T-helper 1 cell treated with Interleukin-12 subunit alpha and Interleukin-12 subunit beta and Interleukin-4 antibody, amounts not matched to agents 30 μg/mL and 1 μg/mL, for 36 hours (primary cell): Measurements from ENCODE around the gene THOC2.
"Not testable (repeated sequence)": the region's sequence is repeated elsewhere in the genome, so short reads cannot be mapped to it uniquely, and the experiment has no call there.

Experiments
- H3K27ac Mint-ChIP-seq: one replicate; pipeline ENCODE4 v1.8.0; 2021; ENCODE audit warnings: mild to moderate bottlenecking, mixed read lengths
- H3K27me3 Mint-ChIP-seq: one replicate; pipeline ENCODE4 v1.8.0; 2021; ENCODE audit warnings: low read depth, mixed read lengths
- H3K36me3 Mint-ChIP-seq: one replicate; pipeline ENCODE4 v1.8.0; 2021; ENCODE audit warnings: low read depth, mixed read lengths
- H3K4me1 Mint-ChIP-seq: one replicate; pipeline ENCODE4 v1.8.0; 2021; ENCODE audit warnings: low read depth, mixed read lengths
- H3K4me3 Mint-ChIP-seq: one replicate; pipeline ENCODE4 v1.8.0; 2021; ENCODE audit warnings: mild to moderate bottlenecking, moderate library complexity, mixed read lengths
- H3K9me3 Mint-ChIP-seq: one replicate; pipeline ENCODE4 v1.8.0; 2021; ENCODE audit warnings: mixed read lengths

Gene THOC2, protein sequence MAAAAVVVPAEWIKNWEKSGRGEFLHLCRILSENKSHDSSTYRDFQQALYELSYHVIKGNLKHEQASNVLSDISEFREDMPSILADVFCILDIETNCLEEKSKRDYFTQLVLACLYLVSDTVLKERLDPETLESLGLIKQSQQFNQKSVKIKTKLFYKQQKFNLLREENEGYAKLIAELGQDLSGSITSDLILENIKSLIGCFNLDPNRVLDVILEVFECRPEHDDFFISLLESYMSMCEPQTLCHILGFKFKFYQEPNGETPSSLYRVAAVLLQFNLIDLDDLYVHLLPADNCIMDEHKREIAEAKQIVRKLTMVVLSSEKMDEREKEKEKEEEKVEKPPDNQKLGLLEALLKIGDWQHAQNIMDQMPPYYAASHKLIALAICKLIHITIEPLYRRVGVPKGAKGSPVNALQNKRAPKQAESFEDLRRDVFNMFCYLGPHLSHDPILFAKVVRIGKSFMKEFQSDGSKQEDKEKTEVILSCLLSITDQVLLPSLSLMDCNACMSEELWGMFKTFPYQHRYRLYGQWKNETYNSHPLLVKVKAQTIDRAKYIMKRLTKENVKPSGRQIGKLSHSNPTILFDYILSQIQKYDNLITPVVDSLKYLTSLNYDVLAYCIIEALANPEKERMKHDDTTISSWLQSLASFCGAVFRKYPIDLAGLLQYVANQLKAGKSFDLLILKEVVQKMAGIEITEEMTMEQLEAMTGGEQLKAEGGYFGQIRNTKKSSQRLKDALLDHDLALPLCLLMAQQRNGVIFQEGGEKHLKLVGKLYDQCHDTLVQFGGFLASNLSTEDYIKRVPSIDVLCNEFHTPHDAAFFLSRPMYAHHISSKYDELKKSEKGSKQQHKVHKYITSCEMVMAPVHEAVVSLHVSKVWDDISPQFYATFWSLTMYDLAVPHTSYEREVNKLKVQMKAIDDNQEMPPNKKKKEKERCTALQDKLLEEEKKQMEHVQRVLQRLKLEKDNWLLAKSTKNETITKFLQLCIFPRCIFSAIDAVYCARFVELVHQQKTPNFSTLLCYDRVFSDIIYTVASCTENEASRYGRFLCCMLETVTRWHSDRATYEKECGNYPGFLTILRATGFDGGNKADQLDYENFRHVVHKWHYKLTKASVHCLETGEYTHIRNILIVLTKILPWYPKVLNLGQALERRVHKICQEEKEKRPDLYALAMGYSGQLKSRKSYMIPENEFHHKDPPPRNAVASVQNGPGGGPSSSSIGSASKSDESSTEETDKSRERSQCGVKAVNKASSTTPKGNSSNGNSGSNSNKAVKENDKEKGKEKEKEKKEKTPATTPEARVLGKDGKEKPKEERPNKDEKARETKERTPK (N-terminal part only)

GRCh38 chrX:123732670-123733363, at the start of gene THOC2:
TSS of gene THOC2 (minus strand) at chrX:123733052. CDS start at chrX:123733022, 30 bp downstream.
- H3K27ac Mint-ChIP-seq = peak within 1 kb of the TSS; percentile 91
- H3K4me1 Mint-ChIP-seq = peaks cover 26% of the 10 kb centered on the region
- H3K36me3 Mint-ChIP-seq = peaks cover 1% of the 10 kb centered on the region
- H3K9me3 Mint-ChIP-seq = no peaks in the 10 kb centered on the region
- H3K27me3 Mint-ChIP-seq = no peaks in the 10 kb centered on the region
- H3K4me3 Mint-ChIP-seq = peak within 1 kb of the TSS; percentile 90

GRCh38 chrX:123781786-123782185, 48.9 kb upstream of the THOC2 start:
- H3K4me1 Mint-ChIP-seq, H3K9me3 Mint-ChIP-seq: not testable (repeated sequence)

DNA sequence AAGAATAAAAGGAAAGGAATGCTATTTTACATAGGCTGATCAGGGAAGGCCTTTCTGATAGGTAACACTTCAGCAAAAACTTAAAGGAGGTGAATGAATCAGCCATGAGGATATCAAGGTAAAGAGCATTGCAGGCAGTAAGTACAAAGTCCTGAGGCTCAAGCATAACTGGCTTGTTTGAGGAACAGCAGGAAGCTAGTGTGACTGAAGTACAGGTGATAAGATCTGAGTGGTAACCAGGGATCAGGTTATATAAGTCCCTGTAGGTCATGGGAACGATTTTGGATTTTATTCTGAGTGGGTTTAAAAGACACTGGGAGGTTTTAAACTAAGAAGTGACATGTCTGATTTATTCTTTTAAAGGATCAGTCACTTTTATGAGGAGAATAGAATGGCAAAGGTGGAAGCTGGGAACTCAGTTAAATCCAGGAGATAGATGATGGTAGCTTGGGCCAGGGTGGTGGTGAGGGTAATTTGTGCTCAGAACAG, 47.1 kb upstream of the THOC2 start:
- Mint-ChIP-seq H3K4me1 (no peaks in the 10 kb centered on the region), H3K9me3 (no peaks in the 10 kb centered on the region), H3K27me3 (no peaks in the 10 kb centered on the region), H3K4me3 (no peak overlapping the region), H3K36me3 (no peaks in the 10 kb centered on the region), H3K27ac (no peak overlapping the region)

More at GRCh38 chrX:123781786-123782185, 48.9 kb upstream of the THOC2 start:
- not testable (repeated sequence) for H3K4me3 Mint-ChIP-seq, H3K27me3 Mint-ChIP-seq, H3K27ac Mint-ChIP-seq, H3K36me3 Mint-ChIP-seq

GRCh38 chrX:123773258-123773988, 40.6 kb upstream of the THOC2 start:
- Mint-ChIP-seq H3K36me3 (no peaks in the 10 kb centered on the region), H3K27ac (no peak overlapping the region), H3K4me1 (no peaks in the 10 kb centered on the region), H3K27me3 (peaks cover 7% of the 10 kb centered on the region), H3K9me3 (no peaks in the 10 kb centered on the region), H3K4me3 (no peak overlapping the region)

- peaks cover 7% of the 10 kb centered on the region for H3K27me3 Mint-ChIP-seq
- H3K27ac Mint-ChIP-seq = no peak overlapping the region
- H3K9me3 Mint-ChIP-seq = no peaks in the 10 kb centered on the region
- H3K4me3 Mint-ChIP-seq = no peak overlapping the region
- no peaks in the 10 kb centered on the region for H3K4me1 Mint-ChIP-seq
- H3K36me3 Mint-ChIP-seq = no peaks in the 10 kb centered on the region
Measured at GRCh38 chrX:123771449-123772064, 38.7 kb upstream of the THOC2 start.

DNA sequence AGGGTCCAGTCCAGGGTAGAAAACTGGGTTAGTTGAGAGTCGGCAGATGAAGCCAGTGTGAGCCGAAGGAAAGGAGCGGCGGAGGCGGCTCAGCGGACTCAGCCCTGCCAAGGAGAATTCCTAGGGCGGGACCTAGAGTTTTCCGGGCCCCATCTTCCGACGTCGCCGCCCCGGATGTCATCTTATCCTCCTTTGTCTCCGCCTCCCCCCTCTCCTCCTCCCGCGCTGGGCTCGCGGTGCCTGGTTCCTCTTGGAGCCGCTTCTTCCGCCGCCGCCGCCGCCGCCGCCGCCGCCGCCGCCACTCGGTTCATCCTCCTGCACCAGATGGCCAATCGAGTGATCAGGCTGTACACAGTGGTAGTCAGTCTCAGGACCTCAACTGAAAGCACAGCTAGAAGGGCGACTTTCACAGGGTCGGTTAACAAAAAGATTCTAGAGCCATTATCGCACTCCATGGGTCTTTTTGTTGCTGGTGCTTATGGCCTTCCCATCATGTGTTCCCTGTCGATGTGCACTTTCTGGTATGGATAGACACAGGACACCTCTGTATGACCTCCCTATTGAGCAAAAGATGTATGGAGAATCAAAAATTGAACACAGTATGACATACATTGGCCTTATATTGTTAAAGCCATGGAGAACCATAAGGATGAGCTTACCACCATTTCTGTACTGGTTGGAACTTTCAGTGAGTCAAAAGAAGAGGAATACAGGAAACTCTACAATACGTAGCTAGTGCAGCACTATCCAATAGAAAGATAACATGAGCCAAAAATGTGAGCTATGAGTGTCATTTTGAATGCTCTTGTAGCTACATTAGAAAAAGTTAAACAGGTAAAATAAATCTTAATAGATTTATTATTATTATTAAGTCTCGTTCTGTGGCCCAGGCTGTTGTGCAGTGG, 32.4 kb upstream of the THOC2 start:
- peaks cover 3% of the 10 kb centered on the region for H3K27me3 Mint-ChIP-seq

DNA sequence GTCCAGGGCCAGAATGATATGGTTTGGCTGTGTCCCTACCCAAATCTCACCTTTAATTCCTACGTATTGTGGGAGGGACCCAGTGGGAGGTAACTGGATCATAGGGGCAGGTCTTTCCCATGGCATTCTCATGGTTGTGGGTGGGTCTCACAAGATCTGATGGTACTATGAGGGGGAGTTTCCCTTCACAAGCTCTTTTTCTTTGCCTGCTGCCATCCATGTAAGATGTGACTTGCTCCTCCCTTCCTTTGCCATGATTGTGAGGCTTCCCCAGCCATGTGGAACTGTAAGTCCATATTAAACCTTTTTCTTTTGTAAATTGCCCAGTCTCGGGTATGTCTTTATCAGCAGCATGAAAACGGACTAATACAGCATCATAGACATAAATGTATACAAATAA, 27.0 kb upstream of the THOC2 start:
- not testable (repeated sequence) for H3K9me3 Mint-ChIP-seq, H3K27ac Mint-ChIP-seq, H3K27me3 Mint-ChIP-seq

More for the DNA sequence above, 32.4 kb upstream of the THOC2 start:
- Mint-ChIP-seq H3K4me1 (peaks cover 4% of the 10 kb centered on the region), H3K27ac (peak overlapping the region; percentile 31), H3K36me3 (no peaks in the 10 kb centered on the region), H3K4me3 (peak overlapping the region; percentile 64), H3K9me3 (no peaks in the 10 kb centered on the region)

DNA sequence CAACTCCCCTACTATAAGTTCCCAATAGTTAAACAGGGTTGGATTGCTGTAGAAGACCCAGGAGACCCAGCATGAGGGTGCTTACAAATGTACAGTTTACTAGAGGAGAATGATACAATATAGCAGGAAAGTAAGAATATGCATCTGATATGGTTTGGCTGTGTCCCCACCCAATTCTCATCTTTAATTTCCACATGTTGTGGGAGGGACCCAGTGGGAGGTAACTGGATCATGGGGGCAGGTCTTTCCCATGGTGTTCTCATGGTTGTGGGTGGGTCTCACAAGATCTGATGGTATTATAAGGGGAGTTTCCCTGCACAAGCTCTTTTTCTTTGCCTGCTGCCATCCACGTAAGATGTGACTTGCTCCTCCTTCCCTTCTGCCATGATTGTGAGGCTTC, 24.9 kb upstream of the THOC2 start:
- H3K4me3 Mint-ChIP-seq, H3K4me1 Mint-ChIP-seq, H3K27me3 Mint-ChIP-seq, H3K27ac Mint-ChIP-seq, H3K36me3 Mint-ChIP-seq, H3K9me3 Mint-ChIP-seq: not testable (repeated sequence)

More for the DNA sequence above, 27.0 kb upstream of the THOC2 start:
- not testable (repeated sequence) for H3K4me3 Mint-ChIP-seq, H3K36me3 Mint-ChIP-seq, H3K4me1 Mint-ChIP-seq

- Mint-ChIP-seq H3K27me3 (peaks cover 4% of the 10 kb centered on the region), H3K4me3 (no peak overlapping the region), H3K36me3 (no peaks in the 10 kb centered on the region), H3K27ac (no peak overlapping the region), H3K4me1 (no peaks in the 10 kb centered on the region), H3K9me3 (no peaks in the 10 kb centered on the region)
Measured at GRCh38 chrX:123756320-123756719, 23.5 kb upstream of the THOC2 start.

GRCh38 chrX:123755107-123755506, 22.3 kb upstream of the THOC2 start:
- no peaks in the 10 kb centered on the region for H3K9me3 Mint-ChIP-seq
- no peak overlapping the region for H3K27ac Mint-ChIP-seq
- no peaks in the 10 kb centered on the region for H3K4me1 Mint-ChIP-seq
- H3K36me3 Mint-ChIP-seq = no peaks in the 10 kb centered on the region
- H3K4me3 Mint-ChIP-seq = no peak overlapping the region
- H3K27me3 Mint-ChIP-seq = peaks cover 4% of the 10 kb centered on the region

DNA sequence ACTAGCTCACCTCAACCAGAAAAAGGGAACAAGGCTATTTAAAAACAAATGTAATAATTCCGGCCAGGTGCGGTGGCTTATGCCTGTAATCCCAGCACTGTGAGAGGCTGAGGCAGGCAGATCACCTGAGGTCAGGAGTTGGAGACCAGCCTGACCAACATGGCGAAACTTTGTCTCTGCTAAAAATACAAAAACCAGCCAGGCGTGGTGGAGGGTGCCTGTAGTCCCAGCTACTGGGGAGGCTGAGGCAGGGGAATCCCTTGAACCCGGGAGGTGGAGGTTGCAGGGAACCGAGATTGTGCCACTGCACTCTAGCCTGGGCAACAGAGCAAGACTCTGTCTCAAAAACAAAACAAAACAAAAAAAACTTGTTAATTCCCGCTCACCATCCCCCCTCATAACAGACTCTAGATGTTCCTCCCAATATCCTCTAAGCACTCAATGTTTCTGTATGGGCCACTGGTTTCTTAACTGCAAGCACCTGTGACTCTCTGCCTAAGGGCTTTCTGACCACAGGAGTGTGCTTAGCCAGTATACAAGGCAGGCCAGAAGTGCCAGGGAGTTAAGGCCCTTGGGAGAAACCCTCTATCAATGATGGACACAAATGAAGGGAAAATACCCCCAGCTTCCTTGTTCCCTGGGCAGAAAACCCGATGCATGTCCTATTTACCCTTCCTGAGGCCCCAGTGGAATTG, 21.0 kb upstream of the THOC2 start:
- Mint-ChIP-seq H3K36me3 (no peaks in the 10 kb centered on the region), H3K4me1 (no peaks in the 10 kb centered on the region), H3K27me3 (peaks cover 4% of the 10 kb centered on the region), H3K4me3 (no peak overlapping the region), H3K9me3 (no peaks in the 10 kb centered on the region), H3K27ac (no peak overlapping the region)

DNA sequence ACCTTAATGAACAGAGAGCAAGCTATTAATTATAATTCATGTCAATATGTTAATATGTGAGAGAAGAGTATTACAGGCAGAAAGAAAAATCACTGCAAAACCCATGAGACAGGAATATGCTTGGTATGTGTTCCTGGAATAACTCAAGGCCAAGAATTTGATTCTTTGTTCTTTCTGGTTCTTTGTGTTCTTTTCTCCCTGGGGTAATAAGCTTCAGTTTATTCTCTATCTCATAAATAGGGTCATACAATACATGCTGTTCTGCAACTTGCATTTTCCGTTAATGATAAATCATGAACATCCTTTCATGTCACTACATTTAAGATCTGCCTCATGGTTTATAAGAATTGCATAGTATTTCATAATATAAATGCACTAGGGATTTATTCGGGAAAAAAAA, 16.8 kb upstream of the THOC2 start:
- H3K27me3 Mint-ChIP-seq = no peaks in the 10 kb centered on the region
- H3K36me3 Mint-ChIP-seq = no peaks in the 10 kb centered on the region
- H3K9me3 Mint-ChIP-seq = no peaks in the 10 kb centered on the region
- H3K27ac Mint-ChIP-seq = no peak overlapping the region
- H3K4me3 Mint-ChIP-seq = no peak overlapping the region
- H3K4me1 Mint-ChIP-seq = no peaks in the 10 kb centered on the region
